Measurements from ENCODE around the gene PPP1CB. TPM values are rescaled to one million over a fixed set of nuclear protein-coding genes. Genes with fewer than 3 reads are reported as not detected.
A peak's percentile ranks its signal among the peaks of the same experiment; 100 is the strongest.

The PPP1CB gene
- total RNA-seq, 1 donor = 170 TPM

DNA sequence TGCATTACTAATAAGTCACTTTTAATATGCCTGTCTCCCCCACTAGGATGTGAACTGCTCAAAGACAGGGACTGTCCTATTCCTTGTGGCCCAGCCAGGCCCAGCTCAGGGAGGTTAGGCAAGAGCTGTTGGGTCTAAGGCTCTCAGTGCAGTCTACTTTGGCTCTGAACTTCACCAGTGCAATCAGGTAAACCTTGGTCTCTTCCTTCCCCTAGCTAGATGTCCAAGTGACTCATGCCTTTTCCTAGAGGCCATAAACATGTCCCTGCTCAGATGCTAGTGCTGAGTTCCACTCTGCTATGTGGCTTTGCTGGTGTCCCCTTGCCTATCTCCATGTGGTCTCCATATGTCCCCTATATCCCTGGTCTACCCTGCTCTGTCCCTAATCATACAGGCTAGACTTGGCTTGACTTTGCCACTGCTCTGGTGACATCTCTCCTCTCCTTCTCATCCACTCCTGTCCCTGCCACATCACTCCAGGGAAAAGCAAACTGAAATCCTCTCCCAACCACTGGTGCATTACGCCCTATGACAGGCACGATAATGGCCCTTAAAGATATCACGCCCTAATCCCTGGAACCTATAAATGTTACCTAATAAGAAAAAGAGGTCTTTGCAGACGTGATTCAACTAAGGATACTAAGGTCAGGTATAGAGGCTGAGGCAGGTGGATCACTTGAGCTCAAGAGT, 45.7 kb upstream of the PPP1CB start:
- no peak for DNase-seq (ENCODE audit: insufficient read length, low spot score, missing footprints)
- Histone ChIP-seq H3K4me1 (ENCODE audit: insufficient read depth, low read length) (peaks cover 7% of the 10 kb centered on the region), H3K36me3 (ENCODE audit: insufficient read depth, low read length) (no peaks in the 10 kb centered on the region), H3K4me2 (ENCODE audit: insufficient read depth, low read length) (no peak overlapping the region), H2AFZ (ENCODE audit: low read length) (no peak overlapping the region), H3K27ac (ENCODE audit: low read depth, low read length) (no peak overlapping the region), H3K79me2 (ENCODE audit: insufficient read depth, low read length) (no peaks in the 10 kb centered on the region), H3K9me3 (ENCODE audit: low read depth, low read length) (no peaks in the 10 kb centered on the region), H4K20me1 (ENCODE audit: insufficient read depth, low read length) (no peaks in the 10 kb centered on the region), H3K27me3 (ENCODE audit: insufficient read depth, low read length) (no peaks in the 10 kb centered on the region), H3K4me3 (ENCODE audit: insufficient read depth, low read length) (no peak overlapping the region)
- TF ChIP-seq, protein P1, sequence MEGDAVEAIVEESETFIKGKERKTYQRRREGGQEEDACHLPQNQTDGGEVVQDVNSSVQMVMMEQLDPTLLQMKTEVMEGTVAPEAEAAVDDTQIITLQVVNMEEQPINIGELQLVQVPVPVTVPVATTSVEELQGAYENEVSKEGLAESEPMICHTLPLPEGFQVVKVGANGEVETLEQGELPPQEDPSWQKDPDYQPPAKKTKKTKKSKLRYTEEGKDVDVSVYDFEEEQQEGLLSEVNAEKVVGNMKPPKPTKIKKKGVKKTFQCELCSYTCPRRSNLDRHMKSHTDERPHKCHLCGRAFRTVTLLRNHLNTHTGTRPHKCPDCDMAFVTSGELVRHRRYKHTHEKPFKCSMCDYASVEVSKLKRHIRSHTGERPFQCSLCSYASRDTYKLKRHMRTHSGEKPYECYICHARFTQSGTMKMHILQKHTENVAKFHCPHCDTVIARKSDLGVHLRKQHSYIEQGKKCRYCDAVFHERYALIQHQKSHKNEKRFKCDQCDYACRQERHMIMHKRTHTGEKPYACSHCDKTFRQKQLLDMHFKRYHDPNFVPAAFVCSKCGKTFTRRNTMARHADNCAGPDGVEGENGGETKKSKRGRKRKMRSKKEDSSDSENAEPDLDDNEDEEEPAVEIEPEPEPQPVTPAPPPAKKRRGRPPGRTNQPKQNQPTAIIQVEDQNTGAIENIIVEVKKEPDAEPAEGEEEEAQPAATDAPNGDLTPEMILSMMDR (IDR thresholded peaks at IDR 0.05; ENCODE audit: extremely low read depth, low read depth, low read length) = no peak

DNA sequence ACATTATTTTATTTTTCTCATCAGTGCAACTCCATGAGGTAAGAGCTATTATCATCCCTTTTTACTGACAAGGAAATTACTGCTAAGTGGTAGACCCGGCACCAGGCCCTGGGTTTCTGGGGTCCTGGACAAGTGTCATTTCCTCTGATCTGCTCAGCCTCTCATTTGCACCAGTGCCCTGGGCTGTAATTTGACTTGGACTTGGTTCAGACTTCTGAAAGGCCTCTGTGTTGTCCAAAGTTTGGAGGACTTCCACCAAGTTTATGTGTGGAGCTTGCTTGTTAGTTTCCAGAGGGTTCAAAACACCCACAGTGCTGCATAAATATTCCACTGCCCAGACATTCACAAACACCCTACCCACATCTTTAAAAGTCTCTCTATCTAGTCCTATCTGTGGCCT, 44.0 kb upstream of the PPP1CB start:
- H4K20me1 ChIP-seq (ENCODE audit: insufficient read depth, low read length) = no peaks in the 10 kb centered on the region
- no peak overlapping the region for H2AFZ ChIP-seq (ENCODE audit: low read length)
- H3K4me3 ChIP-seq (ENCODE audit: insufficient read depth, low read length) = no peak overlapping the region
- no peak overlapping the region for H3K27ac ChIP-seq (ENCODE audit: low read depth, low read length)
- TF ChIP-seq, protein P1 (IDR thresholded peaks at IDR 0.05; ENCODE audit: extremely low read depth, low read depth, low read length) = no peak
- no peaks in the 10 kb centered on the region for H3K27me3 ChIP-seq (ENCODE audit: insufficient read depth, low read length)
- peaks cover 7% of the 10 kb centered on the region for H3K4me1 ChIP-seq (ENCODE audit: insufficient read depth, low read length)
- H3K36me3 ChIP-seq (ENCODE audit: insufficient read depth, low read length) = no peaks in the 10 kb centered on the region
- no peaks in the 10 kb centered on the region for H3K9me3 ChIP-seq (ENCODE audit: low read depth, low read length)
- no peak overlapping the region for H3K4me2 ChIP-seq (ENCODE audit: insufficient read depth, low read length)
- no peak for DNase-seq (ENCODE audit: insufficient read length, low spot score, missing footprints)
- H3K79me2 ChIP-seq (ENCODE audit: insufficient read depth, low read length) = no peaks in the 10 kb centered on the region

DNA sequence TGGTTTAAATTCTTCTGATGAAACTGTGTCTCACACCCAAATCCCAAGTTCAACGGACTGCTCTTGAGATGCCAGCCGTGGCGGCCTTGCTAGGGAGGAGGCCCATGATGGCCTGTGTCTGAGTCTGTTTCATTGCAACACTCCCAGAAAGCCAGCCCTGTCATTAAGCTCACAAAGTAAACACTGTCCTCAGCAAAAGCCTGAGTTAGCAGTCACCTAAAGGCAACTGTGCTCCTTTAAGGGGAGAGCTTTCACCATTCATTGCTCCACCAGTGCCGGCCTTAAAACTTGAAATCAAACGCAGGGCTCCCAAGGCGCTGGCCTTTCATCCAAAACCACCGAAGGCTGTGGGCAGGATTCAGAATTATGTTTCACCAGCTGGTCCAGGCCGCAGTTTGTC, 42.5 kb upstream of the PPP1CB start:
- Histone ChIP-seq H3K27ac (ENCODE audit: low read depth, low read length) (peak overlapping the region; percentile 15), H2AFZ (ENCODE audit: low read length) (peak overlapping the region; percentile 88), H3K9me3 (ENCODE audit: low read depth, low read length) (no peaks in the 10 kb centered on the region), H3K4me2 (ENCODE audit: insufficient read depth, low read length) (peak overlapping the region; percentile 35), H3K36me3 (ENCODE audit: insufficient read depth, low read length) (no peaks in the 10 kb centered on the region), H3K27me3 (ENCODE audit: insufficient read depth, low read length) (no peaks in the 10 kb centered on the region), H4K20me1 (ENCODE audit: insufficient read depth, low read length) (no peaks in the 10 kb centered on the region), H3K4me3 (ENCODE audit: insufficient read depth, low read length) (no peak overlapping the region), H3K79me2 (ENCODE audit: insufficient read depth, low read length) (no peaks in the 10 kb centered on the region), H3K4me1 (ENCODE audit: insufficient read depth, low read length) (peaks cover 12% of the 10 kb centered on the region)
- no peak for DNase-seq (ENCODE audit: insufficient read length, low spot score, missing footprints)
- TF ChIP-seq, protein P1 (IDR thresholded peaks at IDR 0.05; ENCODE audit: extremely low read depth, low read depth, low read length) = no peak

DNA sequence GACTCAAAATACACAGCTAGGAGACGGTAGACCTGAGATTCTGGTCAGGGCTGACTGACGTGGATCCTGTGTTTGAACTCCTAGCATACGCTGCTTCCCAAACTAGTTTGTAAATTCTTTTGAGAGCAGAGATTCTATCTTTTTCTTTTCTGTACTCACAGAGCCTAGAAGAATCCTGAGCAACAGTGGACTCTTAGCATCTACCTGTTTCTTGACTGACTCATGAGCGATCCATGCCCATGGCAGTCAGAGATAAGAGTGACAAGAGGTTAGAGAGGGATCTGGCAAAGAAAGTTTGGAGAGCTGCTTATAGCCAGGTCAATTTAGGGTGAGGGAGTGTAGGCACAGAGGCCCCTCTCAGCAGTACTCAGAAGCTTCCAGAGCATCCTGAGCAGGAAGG, 41.1 kb upstream of the PPP1CB start:
- TF ChIP-seq, protein P1 (IDR thresholded peaks at IDR 0.05; ENCODE audit: extremely low read depth, low read depth, low read length) = no peak
- H3K79me2 ChIP-seq (ENCODE audit: insufficient read depth, low read length) = no peaks in the 10 kb centered on the region
- H3K4me3 ChIP-seq (ENCODE audit: insufficient read depth, low read length) = no peak overlapping the region
- H2AFZ ChIP-seq (ENCODE audit: low read length) = no peak overlapping the region
- no peak for DNase-seq (ENCODE audit: insufficient read length, low spot score, missing footprints)
- no peaks in the 10 kb centered on the region for H3K27me3 ChIP-seq (ENCODE audit: insufficient read depth, low read length)
- no peak overlapping the region for H3K4me2 ChIP-seq (ENCODE audit: insufficient read depth, low read length)
- H3K27ac ChIP-seq (ENCODE audit: low read depth, low read length) = no peak overlapping the region
- H3K4me1 ChIP-seq (ENCODE audit: insufficient read depth, low read length) = peaks cover 12% of the 10 kb centered on the region
- H3K36me3 ChIP-seq (ENCODE audit: insufficient read depth, low read length) = no peaks in the 10 kb centered on the region
- H4K20me1 ChIP-seq (ENCODE audit: insufficient read depth, low read length) = no peaks in the 10 kb centered on the region
- H3K9me3 ChIP-seq (ENCODE audit: low read depth, low read length) = no peaks in the 10 kb centered on the region

All from osteoblast (primary cell).